SK-N-MC (cell line): ENCODE results near the gene IQSEC1.

Experiments
- DNase-seq: peaks from one replicate; pipeline ENCODE4 v3.0.0-alpha.2; 2011; ENCODE audit warnings: low read depth, low spot score
- H3K27ac ChIP-seq: fragments of 200-600 bp; sonication (generic); 2 replicates; pipeline ENCODE4 v1.5.1; 2016; ENCODE audit warnings: mixed run types
- H3K36me3 ChIP-seq: fragments of 200-600 bp; sonication (generic); 2 replicates; pipeline ENCODE4 v1.6.1; 2017; ENCODE audit warnings: antibody characterized with exemption, low read length, mixed read lengths; ENCODE audit not compliant: insufficient read depth
- H3K4me3 ChIP-seq: fragments of 200-600 bp; sonication (generic); 2 replicates; pipeline ENCODE4 v1.5.1; 2016
- H3K9ac ChIP-seq: fragments of 200-600 bp; sonication (generic); 2 replicates; pipeline ENCODE4 v1.8.0; 2017; ENCODE audit warnings: mixed run types, mixed read lengths; ENCODE audit not compliant: insufficient read length
- H3K9me3 ChIP-seq: fragments of 200-600 bp; sonication (generic); 2 replicates; pipeline ENCODE4 v1.6.1; 2017; ENCODE audit warnings: low read depth, mild to moderate bottlenecking, antibody characterized with exemption, low read length, moderate library complexity, mixed read lengths
- EZH2 ChIP-seq: fragments of 200-600 bp; sonication (generic); IDR thresholded peaks from one replicate; pipeline ENCODE4 v1.6.1; 2017; ENCODE audit warnings: antibody characterized with exemption
- FOXP2 ChIP-seq: optimal IDR thresholded peaks from 2 replicates; pipeline ENCODE3; 2011; ENCODE audit warnings: mild to moderate bottlenecking, moderate library complexity; ENCODE audit not compliant: insufficient read depth; ENCODE audit errors: extremely low read length, control extremely low read depth
- POLR2AphosphoS5 ChIP-seq: IDR thresholded peaks from 2 replicates; pipeline ENCODE4 v1.6.1; 2012; ENCODE audit warnings: mild to moderate bottlenecking, low read depth, low read length, borderline replicate concordance

The IQSEC1 gene

DNA sequence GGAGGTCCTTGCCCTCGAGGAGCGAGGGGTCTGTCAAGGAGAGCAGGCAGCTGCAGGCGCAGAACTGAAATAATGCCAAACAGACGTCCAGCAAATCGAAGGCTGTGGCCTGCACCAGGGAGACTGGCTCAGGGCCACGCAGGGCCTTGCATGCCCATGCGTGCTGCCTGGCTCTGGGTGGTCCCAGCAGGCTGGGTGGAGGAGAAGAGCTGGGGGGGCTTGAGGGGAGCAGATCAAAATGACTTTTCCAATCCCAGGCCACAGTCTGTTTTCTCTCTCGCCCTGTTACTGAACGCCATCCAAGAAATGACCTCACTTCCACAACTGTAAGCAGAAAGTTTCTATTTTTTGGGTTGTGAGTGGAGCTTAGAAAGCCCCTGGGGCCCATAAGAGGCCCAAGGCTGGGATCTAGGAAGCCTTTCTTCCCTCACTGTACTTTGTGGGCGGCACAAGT lies 134.9 kb downstream of the IQSEC1 start:
- no peak for TF ChIP-seq FOXP2
- TF ChIP-seq POLR2AphosphoS5 = no peak
- no peak for TF ChIP-seq EZH2
- Histone ChIP-seq H3K4me3 (no peak overlapping the region), H3K27ac (no peak overlapping the region), H3K36me3 (no peaks in the 10 kb centered on the region), H3K9ac (no peak overlapping the region), H3K9me3 (no peaks in the 10 kb centered on the region)
- no peak for DNase-seq

DNA sequence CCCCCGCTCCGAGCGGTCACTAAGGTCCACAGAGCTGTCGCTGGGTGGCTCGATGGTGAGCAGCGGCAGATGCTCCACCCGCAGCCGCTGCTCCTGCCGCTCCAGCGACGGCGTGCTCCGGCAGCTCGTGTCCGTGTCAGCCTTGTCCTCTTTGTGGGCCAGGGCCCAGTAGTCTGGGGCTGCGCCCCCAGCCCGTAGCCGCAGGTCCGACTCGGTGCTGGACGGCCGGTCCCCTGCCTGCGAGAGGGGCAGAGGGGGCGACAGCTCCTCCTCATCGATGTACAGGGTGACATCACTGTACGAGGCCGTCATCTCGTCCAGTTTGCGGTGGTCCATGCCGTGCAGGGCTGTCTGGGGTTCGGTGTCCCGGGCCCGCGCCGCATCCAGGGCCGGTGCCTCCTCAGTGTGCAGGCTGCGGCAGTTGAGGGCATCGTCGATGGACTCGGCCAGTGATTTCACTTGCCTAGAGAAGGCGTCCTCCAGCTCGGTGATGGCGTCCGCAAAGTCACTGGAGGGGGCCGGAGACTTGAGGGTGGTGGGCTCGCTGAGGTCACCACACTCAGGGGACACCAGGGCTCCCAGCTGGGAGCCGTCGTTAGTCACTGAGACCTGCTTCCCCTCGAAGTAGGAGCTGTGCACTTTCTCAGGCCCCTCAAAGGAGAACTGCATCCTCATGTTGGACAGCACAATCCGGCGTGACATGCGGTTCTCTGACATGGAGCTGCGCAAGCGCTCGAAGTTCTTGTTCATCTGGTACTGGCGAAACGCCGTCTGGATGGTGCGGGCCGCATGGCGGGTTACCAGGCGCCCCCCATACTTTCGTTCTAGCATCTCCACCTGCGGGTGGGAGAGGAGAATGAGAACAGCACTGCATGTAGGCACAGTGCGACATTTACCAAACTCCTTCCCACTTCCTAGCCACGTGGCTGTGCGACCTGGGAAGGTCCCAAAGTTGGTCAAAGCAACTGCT lies 137.1 kb downstream of the IQSEC1 start:
- TF ChIP-seq FOXP2 (no peak), EZH2 (no peak), POLR2AphosphoS5 (no peak)
- Histone ChIP-seq H3K36me3 (no peaks in the 10 kb centered on the region), H3K27ac (no peak overlapping the region), H3K9ac (no peak overlapping the region), H3K9me3 (no peaks in the 10 kb centered on the region), H3K4me3 (no peak overlapping the region)
- no peak for DNase-seq

GRCh38 chr3:12935023-12935860 lies 138.0 kb downstream of the IQSEC1 start:
- Histone ChIP-seq H3K36me3 (no peaks in the 10 kb centered on the region), H3K9ac (no peak overlapping the region), H3K27ac (no peak overlapping the region), H3K9me3 (no peaks in the 10 kb centered on the region), H3K4me3 (no peak overlapping the region)
- no peak for DNase-seq
- TF ChIP-seq FOXP2 (no peak), EZH2 (no peak), POLR2AphosphoS5 (no peak)

DNA sequence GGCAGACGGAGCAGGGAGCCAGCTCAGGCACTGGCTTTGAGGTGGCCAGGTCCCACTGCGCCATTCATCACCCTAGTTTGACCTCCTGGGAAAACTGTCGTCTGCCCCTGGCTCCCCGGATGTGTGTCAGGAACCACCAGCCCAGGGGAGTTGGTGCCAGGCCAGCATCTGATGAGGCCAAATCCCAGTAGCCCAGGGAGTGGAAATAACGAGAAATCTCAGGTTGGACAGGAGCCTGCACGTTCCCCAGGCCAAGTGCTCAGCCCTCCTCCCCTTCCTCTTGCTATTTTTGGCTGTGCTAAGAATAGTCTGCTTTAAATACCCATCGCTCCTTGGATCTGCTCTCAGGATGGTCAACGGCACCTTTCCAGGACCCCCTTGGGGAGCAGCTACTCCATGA lies 138.8 kb downstream of the IQSEC1 start:
- no peak overlapping the region for H3K9ac ChIP-seq
- H3K4me3 ChIP-seq = no peak overlapping the region
- no peaks in the 10 kb centered on the region for H3K9me3 ChIP-seq
- H3K36me3 ChIP-seq = no peaks in the 10 kb centered on the region
- no peak for DNase-seq
- H3K27ac ChIP-seq = no peak overlapping the region
- no peak for TF ChIP-seq FOXP2
- TF ChIP-seq POLR2AphosphoS5 = no peak
- no peak for TF ChIP-seq EZH2

- Histone ChIP-seq H3K9me3 (no peaks in the 10 kb centered on the region), H3K9ac (no peak overlapping the region), H3K27ac (no peak overlapping the region), H3K36me3 (no peaks in the 10 kb centered on the region), H3K4me3 (no peak overlapping the region)
- no peak for DNase-seq
- TF ChIP-seq FOXP2 (no peak), EZH2 (no peak), POLR2AphosphoS5 (no peak)
These were observed 139.3 kb downstream of the IQSEC1 start for GRCh38 chr3:12933901-12934300.

- no peaks in the 10 kb centered on the region for H3K36me3 ChIP-seq
- no peak overlapping the region for H3K9ac ChIP-seq
- H3K9me3 ChIP-seq = no peaks in the 10 kb centered on the region
- no peak for TF ChIP-seq FOXP2
- no peak for TF ChIP-seq EZH2
- TF ChIP-seq POLR2AphosphoS5 = no peak
- no peak for DNase-seq
- H3K27ac ChIP-seq = no peak overlapping the region
- no peak overlapping the region for H3K4me3 ChIP-seq
These were observed 140.5 kb downstream of the IQSEC1 start for GRCh38 chr3:12932754-12933153.

DNA sequence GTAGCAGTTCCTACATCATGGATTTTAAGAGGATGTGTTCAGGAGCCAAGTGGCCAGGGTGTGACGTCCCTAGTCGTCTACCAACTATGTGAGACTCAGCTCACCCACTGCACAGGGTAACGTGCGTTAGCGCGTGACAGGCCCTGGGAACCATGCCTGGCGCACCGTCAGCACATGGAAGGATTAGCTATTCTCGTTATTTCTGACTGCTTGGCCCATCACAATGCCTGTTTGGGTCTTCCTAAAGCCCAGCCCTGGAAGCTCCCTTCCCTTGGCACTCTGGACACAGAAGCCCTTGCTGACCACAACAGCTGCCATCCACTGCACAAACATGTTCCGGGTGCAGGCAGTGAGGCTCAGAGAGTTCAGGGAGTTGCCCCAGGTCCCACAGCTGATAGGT lies 140.9 kb downstream of the IQSEC1 start:
- H3K4me3 ChIP-seq = no peak overlapping the region
- DNase-seq = no peak

GRCh38 chr3:12931273-12931905 lies 141.8 kb downstream of the IQSEC1 start:
- Histone ChIP-seq H3K36me3 (no peaks in the 10 kb centered on the region), H3K9me3 (no peaks in the 10 kb centered on the region), H3K9ac (no peak overlapping the region), H3K4me3 (no peak overlapping the region), H3K27ac (no peak overlapping the region)
- no peak for DNase-seq
- TF ChIP-seq POLR2AphosphoS5 = no peak
- TF ChIP-seq EZH2 = no peak
- no peak for TF ChIP-seq FOXP2

More for the DNA sequence above, 140.9 kb downstream of the IQSEC1 start:
- TF ChIP-seq EZH2 = no peak
- TF ChIP-seq POLR2AphosphoS5 = no peak
- TF ChIP-seq FOXP2 = no peak
- H3K9ac ChIP-seq = no peak overlapping the region
- H3K36me3 ChIP-seq = no peaks in the 10 kb centered on the region
- H3K9me3 ChIP-seq = no peaks in the 10 kb centered on the region
- no peak overlapping the region for H3K27ac ChIP-seq
